H1 (cell line): ENCODE results near the gene GP1BB. TPM values are rescaled to one million over a fixed set of nuclear protein-coding genes. Genes with fewer than 3 reads are reported as not detected.
A peak's percentile ranks its signal among the peaks of the same experiment; 100 is the strongest.

Source experiments
- CTCF ChIA-PET: fragments of 300-600 bp; sonication (Branson Sonifier 250); formaldehyde crosslinking; loops from one replicate; lab custom pipeline; 2021; ENCODE audit not compliant: partially characterized antibody; lab: Charles Lee
- POLR2A ChIA-PET: fragments of 300-600 bp; sonication (Branson Sonifier 250); formaldehyde crosslinking; loops from one replicate; lab custom pipeline; 2021; ENCODE audit warnings: inconsistent platforms; ENCODE audit not compliant: partially characterized antibody; lab: Charles Lee
- DNase-seq, 2 experiments: peaks; one replicate each; pipeline versions ENCODE4 v3.0.0 to v3.0.0-alpha.2; 2010 to 2022; ENCODE audit warnings: low spot score in 2 of 2, low read depth in 1 of 2, mixed read lengths in 1 of 2
- FAIRE-seq: peaks from 2 replicates; lab custom pipeline; 2011; peaks lifted over from hg19 to GRCh38; lab: Jason Lieb, UNC
- H2AFZ ChIP-seq: 2 replicates; pipeline ENCODE4 v1.8.1; 2012; ENCODE audit warnings: low read length, inconsistent platforms
- H2AK5ac ChIP-seq: 2 replicates; pipeline ENCODE4 v1.6.1; 2013; ENCODE audit warnings: low read depth, low read length
- H2BK120ac ChIP-seq: replicated peaks from 2 replicates; pipeline ENCODE3; 2013; ENCODE audit warnings: low read depth, low read length, inconsistent platforms
- H2BK12ac ChIP-seq: 2 replicates; pipeline ENCODE4 v1.6.1; 2013; ENCODE audit warnings: low read depth, low read length
- H2BK15ac ChIP-seq: 2 replicates; pipeline ENCODE4 v1.6.1; 2013; ENCODE audit warnings: low read length
- H2BK20ac ChIP-seq: 2 replicates; pipeline ENCODE4 v1.6.1; 2013; ENCODE audit warnings: low read length
- H2BK5ac ChIP-seq: 2 replicates; pipeline ENCODE4 v1.6.1; 2013; ENCODE audit warnings: low read depth, low read length
- H3K14ac ChIP-seq: 2 replicates; pipeline ENCODE4 v1.6.1; 2013; ENCODE audit warnings: inconsistent platforms; ENCODE audit not compliant: insufficient read length
- H3K18ac ChIP-seq: 2 replicates; pipeline ENCODE4 v1.6.1; 2013; ENCODE audit warnings: low read length; ENCODE audit errors: extremely low read depth
- H3K23ac ChIP-seq: 2 replicates; pipeline ENCODE4 v1.6.1; 2013; ENCODE audit warnings: inconsistent platforms; ENCODE audit not compliant: insufficient read length
- H3K23me2 ChIP-seq: 2 replicates; pipeline ENCODE4 v1.6.1; 2013; ENCODE audit warnings: low read depth, low read length
- H3K27ac ChIP-seq: 2 replicates; pipeline ENCODE4 v1.6.1; 2011; ENCODE audit warnings: low read depth, low read length, inconsistent platforms
- H3K27me3 ChIP-seq, 4 experiments: replicated peaks in 1 of 4; 1 replicate in 1 of 4; 2 replicates in 3 of 4; pipeline versions ENCODE4 v1.6.1 to v1.8.1; 2011 to 2013; ENCODE audit warnings: low read length in 3 of 4, mild to moderate bottlenecking in 3 of 4, inconsistent platforms in 2 of 4, mixed read lengths in 2 of 4, moderate library complexity in 1 of 4; ENCODE audit not compliant: control insufficient read depth in 3 of 4, insufficient read depth in 3 of 4; ENCODE audit errors: extremely low read depth in 1 of 4
- H3K36me3 ChIP-seq, 4 experiments: 2 replicates each; pipeline versions ENCODE4 v1.6.1 to v1.8.1; 2011 to 2013; ENCODE audit warnings: mild to moderate bottlenecking in 4 of 4, low read length in 3 of 4, moderate library complexity in 2 of 4, control low read depth in 1 of 4, inconsistent platforms in 1 of 4; ENCODE audit not compliant: insufficient read depth in 4 of 4, control insufficient read depth in 2 of 4
- H3K4ac ChIP-seq: replicated peaks from 2 replicates; pipeline ENCODE3; 2013; ENCODE audit warnings: low read length, low read depth, mixed read lengths, inconsistent platforms; ENCODE audit not compliant: insufficient read length
- H3K4me1 ChIP-seq, 4 experiments: replicated peaks in 1 of 4; 1 replicate in 1 of 4; 2 replicates in 3 of 4; pipeline versions ENCODE4 v1.6.1 to v1.8.1; 2011 to 2013; ENCODE audit warnings: low read length in 3 of 4, inconsistent platforms in 2 of 4, mixed read lengths in 1 of 4; ENCODE audit not compliant: insufficient read depth in 4 of 4, control insufficient read depth in 3 of 4
- H3K4me2 ChIP-seq, 2 experiments: 2 replicates each; pipeline versions ENCODE4 v1.6.1 to v1.8.1; 2011 to 2013; ENCODE audit warnings: low read depth in 2 of 2, low read length in 2 of 2, control low read depth in 1 of 2, inconsistent platforms in 1 of 2, mild to moderate bottlenecking in 1 of 2; ENCODE audit not compliant: insufficient read depth in 1 of 2
- H3K4me3 ChIP-seq, 4 experiments: fragments of 200-600, 300-600 bp in 1 of 4; sonication (generic), shearing (Covaris generic), sonication (Bioruptor Twin) in 1 of 4; 2 replicates each; pipeline versions ENCODE4 v1.5.1 to v1.8.1; 2011 to 2016; ENCODE audit warnings: low read length in 4 of 4, low read depth in 3 of 4, control low read depth in 2 of 4, inconsistent platforms in 2 of 4, mild to moderate bottlenecking in 2 of 4, mixed read lengths in 1 of 4, moderate library complexity in 1 of 4; ENCODE audit not compliant: insufficient read depth in 2 of 4; ENCODE audit errors: extremely low read depth in 1 of 4
- H3K56ac ChIP-seq: replicated peaks from 2 replicates; pipeline ENCODE3; 2013; ENCODE audit warnings: low read depth, mild to moderate bottlenecking, mixed read lengths, low read length, inconsistent platforms; ENCODE audit not compliant: insufficient read length
- H3K79me1 ChIP-seq: 2 replicates; pipeline ENCODE4 v1.6.1; 2013; ENCODE audit warnings: low read depth, low read length, control low read depth
- H3K79me2 ChIP-seq, 2 experiments: 2 replicates each; pipeline versions ENCODE4 v1.6.1 to v1.8.1; 2012 to 2013; ENCODE audit warnings: low read length in 2 of 2, mild to moderate bottlenecking in 2 of 2, inconsistent platforms in 1 of 2; ENCODE audit not compliant: insufficient read depth in 2 of 2, control insufficient read depth in 1 of 2
- H3K9ac ChIP-seq, 4 experiments: replicated peaks in 1 of 4; 1 replicate in 1 of 4; 2 replicates in 3 of 4; pipeline versions ENCODE4 v1.6.1 to v1.8.1; 2011 to 2013; ENCODE audit warnings: low read depth in 3 of 4, low read length in 3 of 4, control low read depth in 2 of 4, mild to moderate bottlenecking in 2 of 4, moderate library complexity in 2 of 4, inconsistent platforms in 1 of 4; ENCODE audit errors: extremely low read depth in 1 of 4
- H3K9me3 ChIP-seq, 2 experiments: 2 replicates each; pipeline versions ENCODE4 v1.6.1 to v1.8.1; 2012 to 2013; ENCODE audit warnings: mild to moderate bottlenecking in 2 of 2, moderate library complexity in 2 of 2, control low read depth in 1 of 2, inconsistent platforms in 1 of 2, low read depth in 1 of 2, low read length in 1 of 2, mixed read lengths in 1 of 2; ENCODE audit not compliant: insufficient read depth in 2 of 2
- H4K20me1 ChIP-seq, 2 experiments: replicated peaks in 1 of 2; 2 replicates each; pipeline versions ENCODE3 to v1.8.1; 2011 to 2013; ENCODE audit warnings: inconsistent platforms in 2 of 2, low read length in 2 of 2, mild to moderate bottlenecking in 1 of 2; ENCODE audit not compliant: insufficient read depth in 2 of 2, control insufficient read depth in 1 of 2
- H4K5ac ChIP-seq: 2 replicates; pipeline ENCODE4 v1.6.1; 2013; ENCODE audit warnings: low read length, low read depth, mixed read lengths, inconsistent platforms; ENCODE audit not compliant: insufficient read length
- H4K8ac ChIP-seq: 2 replicates; pipeline ENCODE4 v1.8.0; 2013; ENCODE audit warnings: mild to moderate bottlenecking, moderate library complexity, low read length, inconsistent platforms; ENCODE audit not compliant: insufficient read depth; ENCODE audit errors: extremely low read depth
- H4K91ac ChIP-seq: replicated peaks from 2 replicates; pipeline ENCODE3; 2013; ENCODE audit warnings: low read length, mixed read lengths, inconsistent platforms; ENCODE audit not compliant: insufficient read length
- BACH1 ChIP-seq: IDR thresholded peaks from 2 replicates; pipeline ENCODE4 v1.6.1; 2012; ENCODE audit warnings: low read length, improper control_type of control experiment
- EZH2 ChIP-seq: fragments of 200-600 bp; sonication (generic); IDR thresholded peaks from 2 replicates; pipeline ENCODE4 v1.7.1; 2012; ENCODE audit warnings: low read depth, mild to moderate bottlenecking, moderate library complexity, low read length, inconsistent platforms; ENCODE audit not compliant: severe bottlenecking
- GABPA ChIP-seq: IDR thresholded peaks from 2 replicates; pipeline ENCODE4 v1.6.1; 2011; ENCODE audit warnings: mild to moderate bottlenecking, low read length, moderate library complexity, borderline replicate concordance; ENCODE audit not compliant: insufficient read depth
- HDAC6 ChIP-seq: IDR thresholded peaks from one replicate; pipeline ENCODE4 v1.7.1; 2012; ENCODE audit warnings: low read depth, mild to moderate bottlenecking, inconsistent platforms, low read length, moderate library complexity
- KDM4A ChIP-seq: IDR thresholded peaks from one replicate; pipeline ENCODE4 v1.7.1; 2012; ENCODE audit warnings: low read depth, mild to moderate bottlenecking, moderate library complexity, low read length, inconsistent platforms; ENCODE audit not compliant: severe bottlenecking
- RFX5 ChIP-seq: IDR thresholded peaks from 2 replicates; pipeline ENCODE4 v1.6.1; 2011; ENCODE audit warnings: low read depth, low read length, improper control_type of control experiment, borderline replicate concordance
- SIRT6 ChIP-seq: IDR thresholded peaks from one replicate; pipeline ENCODE4 v1.7.1; 2012; ENCODE audit warnings: low read length, inconsistent platforms
- SP1 ChIP-seq: IDR thresholded peaks from 2 replicates; pipeline ENCODE4 v1.6.1; 2011; ENCODE audit warnings: low read depth, low read length
- SUZ12 ChIP-seq: fragments of 200-600 bp; sonication (generic); IDR thresholded peaks from 2 replicates; pipeline ENCODE4 v1.6.1; 2012; ENCODE audit warnings: mild to moderate bottlenecking, inconsistent platforms, low read length, moderate library complexity, mixed read lengths
- TEAD4 ChIP-seq: IDR thresholded peaks from 2 replicates; pipeline ENCODE4 v1.6.1; 2012; ENCODE audit warnings: low read depth, low read length, inconsistent platforms, mixed read lengths
- WGBS, 2 experiments: shearing (Covaris generic) in 1 of 2; methylation state at CpG; one replicate each; pipeline versions ENCODE4 v1.1.6 to v1.1.7; 2013 to 2015; ENCODE audit warnings: low lambda C conversion rate in 2 of 2, mixed read lengths in 2 of 2, inconsistent platforms in 1 of 2, low coverage in 1 of 2, missing lambda C conversion rate in 1 of 2; ENCODE audit not compliant: insufficient replicate concordance in 2 of 2, insufficient coverage in 1 of 2, insufficient read length in 1 of 2; ENCODE audit errors: extremely low coverage in 1 of 2, missing lambda C conversion rate in 1 of 2; 5-methylcytosine and 5-hydroxymethylcytosine counted together
- polyA plus RNA-seq, 7 experiments: library from polyadenylated mRNA; depleted of rRNA in 3 of 7; stranded (reverse) in 5 of 7; unstranded in 2 of 7; fragments of >200 nt in 5 of 7; fragments of 200-250 nt in 2 of 7; gene quantifications; 1 replicate in 5 of 7; 2 replicates in 1 of 7; 4 replicates in 1 of 7; pipeline versions ENCODE4 v1.2.1 to v1.2.3, GENCODE V29; 2011 to 2013; ENCODE audit warnings: missing spikeins in 2 of 7, mixed read lengths in 2 of 7
- total RNA-seq: library from RNA; stranded (reverse); fragmentation: NEBNext Ultra II Directional; extraction: Animal tissue kit (Norgen Biotek cat#: 25700); gene quantifications from 2 replicates; pipeline ENCODE4 v1.2.1, GENCODE V29; 2021

The GP1BB gene
- total and polyA plus RNA-seq, 2 of the 8 experiments (the other 6 are each of a cell fraction or from before 2014, with no cell fraction given) = 0.36 TPM; not detected in 1

- no peak overlapping the region; the same call in 1 of the 2 replicates for H2BK20ac ChIP-seq
- no peak overlapping the region for H3K14ac ChIP-seq
- H3K23me2 ChIP-seq = peaks cover 6% of the 10 kb centered on the region; the same call in 1 of the 2 replicates
- 94% methylated on average over 12 of the region's 13 CpGs; no CpG with 5 or more reads in 1 of the 2 experiments for WGBS, 2 experiments
- H4K20me1 ChIP-seq = peaks cover 0 to 4% of the 10 kb centered on the region in 2 experiments
- FAIRE-seq (no peak), DNase-seq (no peak)
- H3K23ac ChIP-seq = no peak overlapping the region
- H4K5ac ChIP-seq = no peak overlapping the region
- H3K36me3 ChIP-seq = no peaks in the 10 kb centered on the region
- POLR2A ChIA-PET = no interaction called here
- H3K4me2 ChIP-seq = no peak overlapping the region
- H3K9me3 ChIP-seq = no peaks in the 10 kb centered on the region
- H3K79me1 ChIP-seq = no peaks in the 10 kb centered on the region; the same call in 1 of the 2 replicates
- no peak overlapping the region for H4K91ac ChIP-seq
- H3K56ac ChIP-seq = no peak overlapping the region
- CTCF ChIA-PET = interaction anchor here (0.6 to 5.3 kb wide), 2 partner anchors 34 to 1343 kb away, joined by 3 to 50 read pairs; no protein-coding TSS in a partner anchor
- no peak overlapping the region for H2AFZ ChIP-seq
- no peaks in the 10 kb centered on the region for H3K79me2 ChIP-seq
- peak overlapping the region; percentile 54 for H3K4ac ChIP-seq
- H4K8ac ChIP-seq = no peak overlapping the region
- no peak overlapping the region for H2BK15ac ChIP-seq
- no peak overlapping the region for H3K27ac ChIP-seq
- no peak overlapping the region for H2AK5ac ChIP-seq
- no peak overlapping the region for H2BK5ac ChIP-seq
- no peak overlapping the region for H3K9ac ChIP-seq
- H3K4me3 ChIP-seq = no peak overlapping the region
- peak overlapping the region; percentile 88; the same call in 1 of the 2 replicates for H2BK12ac ChIP-seq
- peaks cover 2 to 52% (median 38%) of the 10 kb centered on the region in 4 experiments for H3K27me3 ChIP-seq
- peak; percentile 2 for TF ChIP-seq EZH2
- TF ChIP-seq GABPA = no peak
- no peak for TF ChIP-seq BACH1
- 0 out of 2 replicates have a peak, but pooled peaks have one; percentile 16 for TF ChIP-seq SUZ12
- TF ChIP-seq KDM4A = no peak
- TF ChIP-seq HDAC6 = no peak
- no peak for TF ChIP-seq TEAD4
- no peak for TF ChIP-seq RFX5
- TF ChIP-seq SIRT6 = no peak
- TF ChIP-seq SP1 = no peak
- H3K4me1 ChIP-seq = peaks cover 0 to 12% (median 9%) of the 10 kb centered on the region in 4 experiments; a peak in 5 of 7 replicates
- no peak overlapping the region for H2BK120ac ChIP-seq
- no peak overlapping the region for H3K18ac ChIP-seq
These were observed 10.1 kb upstream of the GP1BB start for GRCh38 chr22:19713245-19713644.
